GM21526 (cell line): ENCODE data around the gene SV2A.

Experiments used
- ATAC-seq: cut with Tn5 transposase; IDR thresholded peaks from one replicate; pipeline ENCODE4 v1.9.1; 2021; ENCODE audit warnings: moderate library complexity; ENCODE audit not compliant: unreplicated experiment, low FRiP score

Gene SV2A

GRCh38 chr1:149931212-149931790 is 13.7 kb upstream of the SV2A start:
- ATAC-seq = no peak

- ATAC-seq = no peak
These were observed 12.2 kb upstream of the SV2A start for GRCh38 chr1:149929856-149930255.

DNA sequence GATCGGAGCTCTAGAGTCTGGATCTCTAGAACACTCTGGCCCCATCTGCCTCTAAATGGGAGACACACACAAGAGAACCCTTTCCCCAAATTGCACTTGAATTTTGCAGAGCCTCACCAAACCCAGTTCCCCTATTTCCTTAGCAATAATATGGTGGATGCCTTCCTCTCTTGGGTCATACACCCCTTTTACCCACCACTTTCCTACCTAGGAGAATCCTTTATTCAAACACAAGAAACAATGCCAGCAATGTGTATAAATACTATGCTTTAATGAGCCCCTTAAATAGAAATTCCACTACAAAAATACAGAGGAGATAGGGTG is 10.7 kb upstream of the SV2A start:
- no peak for ATAC-seq

- ATAC-seq = peak; percentile 76
These were observed 10.1 kb upstream of the SV2A start, which contains the start of gene SF3B4 for GRCh38 chr1:149927563-149928400. SF3B4 (minus strand) TSS chr1:149927803; CDS start chr1:149927759, 44 bp downstream.

GRCh38 chr1:149927056-149927562 is 9.5 kb upstream of the SV2A start:
- no peak for ATAC-seq

DNA sequence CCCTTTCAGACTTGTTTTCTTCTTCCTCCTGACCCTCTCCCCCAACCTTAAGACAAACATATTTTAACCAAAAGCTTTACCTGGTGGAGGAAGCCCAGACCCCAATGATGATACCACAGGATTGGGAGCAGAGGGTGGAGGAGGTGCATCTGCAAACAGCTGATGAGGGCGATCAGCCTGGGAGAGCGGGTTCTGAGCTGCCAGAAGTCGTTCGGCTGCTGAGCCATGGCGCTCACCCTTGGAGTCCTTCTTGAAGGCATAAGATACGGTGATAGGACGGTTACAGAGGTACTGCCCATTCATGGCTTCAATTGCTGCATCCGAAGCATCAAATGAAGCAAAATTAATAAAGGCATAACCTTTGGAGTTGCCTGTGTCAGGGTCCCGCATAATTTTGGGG is 8.7 kb upstream of the SV2A start:
- no peak for ATAC-seq

DNA sequence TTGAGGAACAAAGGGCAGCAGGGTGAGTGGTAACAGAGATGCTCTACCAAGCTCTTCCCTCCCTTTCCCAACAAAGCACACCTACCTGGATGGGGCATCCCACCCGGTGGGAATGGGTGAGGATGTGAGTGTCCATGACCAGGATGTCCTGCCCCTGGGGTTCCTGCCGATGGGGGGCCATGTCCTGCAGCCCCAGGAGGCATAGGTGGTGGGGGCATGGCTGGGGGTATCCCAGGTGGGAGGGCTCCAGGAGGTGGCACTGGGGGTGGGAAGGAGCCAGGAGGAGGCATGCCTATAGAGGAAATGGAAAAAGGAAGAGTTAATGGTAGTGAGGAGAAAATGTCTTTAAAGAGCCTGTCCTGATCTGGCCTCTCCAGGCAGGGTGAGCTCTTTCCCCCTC is 8.1 kb upstream of the SV2A start:
- no peak for ATAC-seq

DNA sequence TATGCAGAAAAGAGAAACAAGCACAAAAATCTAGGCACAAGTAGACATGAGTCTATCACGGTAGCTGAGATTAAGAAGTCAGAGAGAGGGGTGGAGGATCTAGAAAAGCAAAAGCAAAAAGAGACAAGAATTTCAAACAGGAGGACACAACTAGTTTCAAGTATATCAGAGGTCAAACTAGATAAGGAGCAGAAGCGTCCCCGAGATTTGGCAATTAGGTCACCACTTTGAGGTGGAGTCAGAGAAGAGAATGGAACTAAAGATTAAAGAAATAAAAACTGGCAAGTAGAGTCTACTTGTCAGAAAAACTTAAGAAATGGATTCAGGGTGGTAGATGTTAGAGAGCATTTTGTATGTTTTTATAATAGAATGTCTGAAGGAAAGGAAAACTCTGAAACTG is 7.7 kb upstream of the SV2A start:
- ATAC-seq = no peak

DNA sequence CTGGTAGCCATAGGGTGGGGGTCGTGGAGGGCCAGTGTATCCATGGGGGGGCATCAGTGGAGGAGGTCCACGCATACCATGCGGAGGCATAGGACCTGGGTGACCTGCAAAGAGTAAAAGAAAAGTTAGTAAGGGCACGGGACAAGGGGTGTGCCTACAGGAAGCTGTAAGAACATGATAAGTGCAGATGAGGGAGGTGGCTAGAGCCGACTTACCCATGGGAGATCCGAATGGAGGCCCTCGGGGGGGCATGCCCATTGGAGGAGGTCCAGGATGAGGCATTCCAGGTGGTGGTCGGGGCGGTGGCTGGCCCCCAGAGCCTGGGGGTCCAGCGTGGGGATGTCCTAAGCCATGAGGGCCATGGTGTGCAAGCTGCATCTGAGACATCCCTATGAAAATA is 6.0 kb upstream of the SV2A start:
- ATAC-seq = no peak

DNA sequence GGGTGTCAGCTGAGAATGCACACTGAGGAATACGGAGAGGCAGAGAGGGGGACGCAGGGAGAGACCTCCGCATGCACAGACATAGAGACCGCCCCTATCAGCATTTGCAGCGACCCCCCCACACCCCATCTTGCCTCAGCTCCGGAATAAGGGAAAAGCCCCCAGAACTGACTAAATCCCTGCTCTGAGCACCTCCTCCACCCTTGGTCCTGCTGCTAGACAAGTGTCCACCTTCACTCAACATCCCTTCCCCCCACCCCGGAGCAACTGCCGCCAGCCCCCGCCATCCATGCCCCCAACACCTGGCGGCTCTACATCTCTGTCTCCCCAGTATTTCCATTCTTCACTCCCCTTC is 769 bp downstream of the SV2A start:
- no peak for ATAC-seq

- no peak for ATAC-seq
These were observed 1.3 kb downstream of the SV2A start for GRCh38 chr1:149916193-149916897.

DNA sequence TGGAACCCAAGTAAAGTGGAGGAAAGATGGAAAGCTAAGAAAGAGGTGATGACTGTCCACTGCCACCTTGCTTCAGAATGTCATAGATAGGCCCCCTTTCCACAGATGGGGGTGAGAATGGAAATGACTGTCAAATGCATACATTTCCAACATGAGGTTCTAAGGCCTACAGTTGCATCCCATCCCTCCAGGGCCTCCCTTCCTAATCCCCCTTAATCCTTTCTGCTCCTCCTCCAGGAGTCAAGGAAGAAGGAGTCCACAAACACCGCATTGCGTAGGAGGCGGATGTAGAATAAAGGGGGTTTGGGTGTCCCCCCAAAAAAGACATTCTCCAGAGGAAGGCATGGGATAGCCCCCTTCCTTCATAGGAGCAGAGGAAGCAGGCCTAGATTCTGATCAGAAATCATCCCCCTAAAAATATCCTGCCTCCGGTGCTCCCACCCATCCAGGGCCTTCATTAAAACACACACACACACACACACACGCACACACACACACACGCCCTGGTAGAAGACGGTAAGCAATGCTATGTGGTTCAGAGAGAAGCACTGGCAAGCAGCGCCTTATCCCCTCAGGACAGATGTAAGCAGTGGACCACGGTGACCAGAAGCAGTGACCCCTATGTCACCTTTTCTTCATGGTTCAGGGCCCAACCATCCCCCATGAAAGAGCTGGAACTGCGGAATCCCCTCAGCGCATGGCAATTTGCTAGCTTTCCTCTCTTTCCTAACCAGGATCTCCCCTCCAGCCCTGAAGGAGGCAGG is 2.0 kb downstream of the SV2A start:
- no peak for ATAC-seq

GRCh38 chr1:149914545-149914944 is 3.1 kb downstream of the SV2A start:
- no peak for ATAC-seq

GRCh38 chr1:149906570-149907075 is 11.0 kb downstream of the SV2A start:
- ATAC-seq = no peak

DNA sequence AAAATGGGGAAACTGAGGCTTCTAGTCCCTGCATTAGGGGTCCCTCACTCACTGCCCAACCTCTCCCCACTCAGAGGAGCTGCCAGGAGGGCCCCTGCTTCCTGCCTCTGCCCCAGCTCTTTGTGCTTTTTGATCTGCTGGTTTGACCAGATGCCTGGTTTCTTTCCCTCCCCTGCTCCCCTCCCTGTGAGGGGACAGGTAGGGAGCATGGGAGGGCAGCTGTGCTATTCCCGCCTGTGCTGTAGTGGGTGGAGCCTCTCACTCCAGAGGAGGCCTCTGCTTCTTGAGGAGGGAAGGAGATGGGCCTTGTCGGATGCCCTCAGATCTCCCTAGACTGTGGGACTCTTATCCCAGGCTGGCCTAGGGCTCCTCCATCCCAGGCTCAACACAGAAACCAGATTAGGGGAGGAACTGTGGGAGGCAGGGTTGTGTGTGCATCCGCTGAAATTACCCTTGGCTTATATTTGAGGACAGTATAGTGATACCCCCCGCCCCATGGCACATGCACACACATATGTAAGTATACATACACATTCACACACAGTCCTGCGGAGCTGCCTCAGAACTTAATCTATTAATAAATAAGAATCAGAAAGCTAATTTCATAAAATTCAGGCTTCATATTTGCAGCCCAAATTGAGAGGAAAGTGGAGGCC is 13.7 kb downstream of the SV2A start:
- no peak for ATAC-seq

DNA sequence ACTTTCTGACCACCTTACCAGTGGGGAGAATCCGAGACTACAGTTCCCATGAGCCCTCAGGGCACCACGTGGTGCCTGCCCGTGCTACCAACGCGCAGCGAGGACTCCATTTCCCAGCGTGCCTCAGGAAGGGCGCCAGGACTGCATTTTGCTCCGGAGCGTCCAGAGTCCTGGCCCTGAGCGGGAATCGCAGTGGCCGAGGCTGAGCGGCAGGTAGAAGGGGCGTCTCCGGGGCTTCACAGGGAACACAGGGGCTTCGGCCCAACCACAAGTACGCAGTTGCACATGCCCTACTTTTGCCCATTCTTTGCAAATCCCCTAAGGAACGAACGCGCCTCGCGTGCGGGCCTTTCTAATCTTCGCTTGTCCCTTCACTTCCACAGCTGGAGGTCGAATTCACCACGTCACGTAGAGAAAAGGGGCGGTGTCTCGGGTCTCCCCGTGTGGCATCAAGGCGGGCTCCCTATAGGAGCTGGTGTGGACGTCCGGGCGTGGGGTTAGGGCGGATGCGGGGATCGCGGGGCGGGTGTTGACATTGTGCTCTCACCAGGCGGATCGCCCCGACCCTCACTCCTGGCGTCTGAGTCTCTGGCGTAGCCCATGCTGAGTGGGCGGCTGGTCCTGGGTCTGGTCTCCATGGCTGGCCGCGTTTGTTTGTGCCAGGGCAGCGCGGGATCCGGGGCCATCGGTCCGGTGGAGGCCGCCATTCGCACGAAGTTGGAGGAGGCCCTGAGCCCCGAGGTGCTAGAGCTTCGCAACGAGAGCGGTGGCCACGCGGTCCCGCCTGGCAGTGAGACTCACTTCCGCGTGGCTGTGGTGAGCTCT is 18.0 kb downstream of the SV2A start, which contains the start of gene BOLA1:
Gene BOLA1 (plus strand): TSS at position 109 of the 825 bp plus-strand sequence. CDS start 492 bp downstream, at position 601.
- peak; percentile 80 for ATAC-seq

DNA sequence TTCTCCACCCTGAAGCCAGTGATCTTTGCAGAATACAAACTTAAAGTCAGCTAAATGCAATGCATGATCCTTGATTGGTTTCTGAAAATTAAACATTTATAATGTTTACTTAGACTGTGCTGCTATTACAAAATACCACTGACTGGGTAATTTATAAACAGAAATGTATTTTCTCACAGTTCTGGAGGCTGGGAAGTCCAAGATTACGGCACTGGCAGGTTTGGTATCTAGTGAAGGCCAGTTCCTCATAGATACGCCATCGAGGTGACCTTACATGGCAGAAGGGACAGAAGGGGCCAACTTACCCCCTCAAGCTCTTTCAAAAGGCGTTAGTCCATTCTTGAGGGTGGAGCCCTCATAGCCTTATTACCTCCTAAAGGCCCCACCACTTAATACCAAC is 21.1 kb downstream of the SV2A start:
- ATAC-seq = no peak

- no peak for ATAC-seq
These were observed 28.7 kb downstream of the SV2A start for GRCh38 chr1:149888999-149889289.

GRCh38 chr1:149888247-149888998 is 29.2 kb downstream of the SV2A start:
- ATAC-seq = peak; percentile 20
